Neuronal stem cell (in vitro differentiated cells): ENCODE data around the gene SBNO2.

Experiments
- DNase-seq: peaks from one replicate; pipeline ENCODE4 v3.0.0-alpha.2; 2013; ENCODE audit warnings: low spot score
- H2AFZ ChIP-seq: one replicate; pipeline ENCODE4 v1.6.1; 2013; ENCODE audit warnings: mild to moderate bottlenecking, low read length, inconsistent platforms
- H2AK5ac ChIP-seq: 2 replicates; pipeline ENCODE4 v1.6.1; 2013; ENCODE audit warnings: low read depth, mild to moderate bottlenecking, inconsistent platforms, low read length, moderate library complexity, mixed read lengths
- H2BK120ac ChIP-seq: 2 replicates; pipeline ENCODE4 v1.6.1; 2013; ENCODE audit warnings: low read depth, mild to moderate bottlenecking, inconsistent platforms, low read length, moderate library complexity, mixed read lengths
- H2BK12ac ChIP-seq: one replicate; pipeline ENCODE4 v1.6.1; 2013; ENCODE audit warnings: low read length, inconsistent platforms
- H2BK15ac ChIP-seq: 2 replicates; pipeline ENCODE4 v1.6.1; 2013; ENCODE audit warnings: mild to moderate bottlenecking, low read length, inconsistent platforms, mixed read lengths
- H2BK5ac ChIP-seq: one replicate; pipeline ENCODE4 v1.6.1; 2013; ENCODE audit warnings: inconsistent platforms, mild to moderate bottlenecking, low read length, moderate library complexity
- H3K14ac ChIP-seq: one replicate; pipeline ENCODE4 v1.6.1; 2013; ENCODE audit warnings: low read length, inconsistent platforms
- H3K18ac ChIP-seq: 2 replicates; pipeline ENCODE4 v1.6.1; 2013; ENCODE audit warnings: low read length, inconsistent platforms
- H3K23ac ChIP-seq: 2 replicates; pipeline ENCODE4 v1.6.1; 2013; ENCODE audit warnings: low read depth, mild to moderate bottlenecking, mixed read lengths, low read length, inconsistent platforms; ENCODE audit not compliant: poor library complexity
- H3K27ac ChIP-seq: replicated peaks from 3 replicates; pipeline ENCODE4 v1.5.1; 2013; ENCODE audit warnings: low read length, inconsistent platforms
- H3K27me3 ChIP-seq, 3 experiments: 2 replicates each; pipeline ENCODE4 v1.6.1; 2013; ENCODE audit warnings: low read length in 3 of 3, mild to moderate bottlenecking in 2 of 3, inconsistent platforms in 1 of 3, low read depth in 1 of 3, mixed read lengths in 1 of 3, moderate library complexity in 1 of 3; ENCODE audit not compliant: control insufficient read depth in 3 of 3, insufficient read depth in 3 of 3
- H3K36me3 ChIP-seq, 2 donors: replicated peaks in 1 of 2; 2 replicates each; pipeline ENCODE4 v1.6.1; 2013; ENCODE audit warnings: low read length in 2 of 2; ENCODE audit not compliant: control insufficient read depth in 2 of 2, insufficient read depth in 2 of 2
- H3K4ac ChIP-seq: 2 replicates; pipeline ENCODE4 v1.6.1; 2013; ENCODE audit warnings: inconsistent platforms, mild to moderate bottlenecking, low read length, moderate library complexity
- H3K4me1 ChIP-seq, 2 donors: 1 replicate in 1 of 2; 2 replicates in 1 of 2; pipeline ENCODE4 v1.6.1; 2013; ENCODE audit warnings: low read length in 2 of 2, low read depth in 1 of 2; ENCODE audit not compliant: control insufficient read depth in 2 of 2, insufficient read depth in 1 of 2
- H3K4me2 ChIP-seq: one replicate; pipeline ENCODE4 v1.6.1; 2013; ENCODE audit warnings: mild to moderate bottlenecking, low read length, inconsistent platforms; ENCODE audit not compliant: insufficient read depth, poor library complexity, severe bottlenecking
- H3K4me3 ChIP-seq, 2 donors: 2 replicates each; pipeline ENCODE4 v1.5.1; 2013; ENCODE audit warnings: low read length in 2 of 2, mild to moderate bottlenecking in 2 of 2, inconsistent platforms in 1 of 2, moderate library complexity in 1 of 2
- H3K79me1 ChIP-seq: one replicate; pipeline ENCODE4 v1.6.1; 2013; ENCODE audit warnings: low read depth, mild to moderate bottlenecking, inconsistent platforms, low read length, moderate library complexity
- H3K9ac ChIP-seq: one replicate; pipeline ENCODE4 v1.6.1; 2013; ENCODE audit warnings: mild to moderate bottlenecking, low read depth, low read length, inconsistent platforms; ENCODE audit not compliant: poor library complexity
- H3K9me3 ChIP-seq, 2 donors: replicated peaks in 1 of 2; 2 replicates each; pipeline versions ENCODE3 to v1.6.1; 2013; ENCODE audit warnings: low read length in 2 of 2, mild to moderate bottlenecking in 2 of 2, inconsistent platforms in 1 of 2, low read depth in 1 of 2, mixed read lengths in 1 of 2, moderate library complexity in 1 of 2; ENCODE audit not compliant: control insufficient read depth in 2 of 2, insufficient read depth in 1 of 2
- H4K8ac ChIP-seq: one replicate; pipeline ENCODE4 v1.6.1; 2013; ENCODE audit warnings: low read depth, mild to moderate bottlenecking, inconsistent platforms, low read length, moderate library complexity
- H4K91ac ChIP-seq: one replicate; pipeline ENCODE4 v1.6.1; 2013; ENCODE audit warnings: low read length, low read depth, mild to moderate bottlenecking, inconsistent platforms; ENCODE audit not compliant: poor library complexity
- WGBS, 2 donors: extraction: QIAGEN DNeasy Blood & Tissue Kit; methylation state at CpG; one replicate each; pipeline ENCODE4 v1.1.7; 2013; ENCODE audit warnings: missing lambda C conversion rate in 2 of 2, mixed read lengths in 1 of 2; ENCODE audit not compliant: insufficient read length in 2 of 2, insufficient replicate concordance in 1 of 2; ENCODE audit errors: extremely low coverage in 2 of 2; 5-methylcytosine and 5-hydroxymethylcytosine counted together

SBNO2 gene

DNA sequence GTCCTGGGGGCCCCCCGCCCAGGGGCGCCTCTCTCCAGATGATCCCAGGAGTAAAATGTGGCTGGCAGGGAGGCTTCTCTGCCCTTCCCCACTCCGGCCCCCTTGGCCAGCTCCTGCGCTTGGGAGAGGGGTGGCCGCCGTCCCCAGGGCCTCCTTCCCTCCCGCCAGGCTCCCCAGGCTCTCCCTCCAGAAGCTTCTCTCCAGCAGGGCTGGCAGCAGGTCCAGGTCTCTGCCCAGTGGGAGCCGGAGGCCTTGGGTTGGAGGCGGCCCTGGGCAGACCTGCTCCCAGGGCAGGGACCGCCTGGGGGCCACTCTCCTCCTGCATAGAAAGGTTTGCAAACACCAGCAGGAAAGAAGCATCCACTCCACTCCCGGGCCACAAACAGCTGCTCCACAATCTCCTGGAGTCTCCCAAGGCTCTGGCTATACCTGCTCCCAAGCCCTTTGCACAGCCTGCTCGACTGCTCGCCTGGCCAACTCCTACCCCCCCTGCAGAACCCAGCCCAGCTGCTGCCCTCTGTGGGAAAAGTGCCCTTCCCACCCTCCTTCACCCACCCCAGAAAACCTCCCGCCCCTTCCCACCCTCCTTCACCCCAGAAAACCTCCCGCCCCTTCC is 26.0 kb downstream of the SBNO2 start:
- no peaks in the 10 kb centered on the region for H3K27me3 ChIP-seq
- no peak overlapping the region for H4K91ac ChIP-seq
- no peak overlapping the region for H2AFZ ChIP-seq
- H2AK5ac ChIP-seq = peak overlapping the region; percentile 97
- WGBS, 2 donors = no CpG with 5 or more reads among the region's 15 CpGs
- peak overlapping the region; percentile 92 for H2BK15ac ChIP-seq
- H3K23ac ChIP-seq = no peak overlapping the region
- no peak overlapping the region for H2BK120ac ChIP-seq
- no peak overlapping the region for H3K4me3 ChIP-seq
- no peak overlapping the region for H3K4me2 ChIP-seq
- peaks cover 0 to under 1% of the 10 kb centered on the region in 2 donors for H3K9me3 ChIP-seq
- H3K79me1 ChIP-seq = peaks cover 11% of the 10 kb centered on the region
- peaks cover 8 to 21% of the 10 kb centered on the region in 2 donors for H3K36me3 ChIP-seq
- peaks cover 3 to 7% of the 10 kb centered on the region in 2 donors for H3K4me1 ChIP-seq
- H2BK5ac ChIP-seq = peak overlapping the region; percentile 82
- H3K9ac ChIP-seq = no peak overlapping the region
- no peak overlapping the region for H3K14ac ChIP-seq
- DNase-seq = no peak
- H3K27ac ChIP-seq = no peak overlapping the region
- H4K8ac ChIP-seq = no peak overlapping the region
- peak overlapping the region; percentile 2 for H3K18ac ChIP-seq
- no peak overlapping the region for H2BK12ac ChIP-seq
- no peak overlapping the region for H3K4ac ChIP-seq

DNA sequence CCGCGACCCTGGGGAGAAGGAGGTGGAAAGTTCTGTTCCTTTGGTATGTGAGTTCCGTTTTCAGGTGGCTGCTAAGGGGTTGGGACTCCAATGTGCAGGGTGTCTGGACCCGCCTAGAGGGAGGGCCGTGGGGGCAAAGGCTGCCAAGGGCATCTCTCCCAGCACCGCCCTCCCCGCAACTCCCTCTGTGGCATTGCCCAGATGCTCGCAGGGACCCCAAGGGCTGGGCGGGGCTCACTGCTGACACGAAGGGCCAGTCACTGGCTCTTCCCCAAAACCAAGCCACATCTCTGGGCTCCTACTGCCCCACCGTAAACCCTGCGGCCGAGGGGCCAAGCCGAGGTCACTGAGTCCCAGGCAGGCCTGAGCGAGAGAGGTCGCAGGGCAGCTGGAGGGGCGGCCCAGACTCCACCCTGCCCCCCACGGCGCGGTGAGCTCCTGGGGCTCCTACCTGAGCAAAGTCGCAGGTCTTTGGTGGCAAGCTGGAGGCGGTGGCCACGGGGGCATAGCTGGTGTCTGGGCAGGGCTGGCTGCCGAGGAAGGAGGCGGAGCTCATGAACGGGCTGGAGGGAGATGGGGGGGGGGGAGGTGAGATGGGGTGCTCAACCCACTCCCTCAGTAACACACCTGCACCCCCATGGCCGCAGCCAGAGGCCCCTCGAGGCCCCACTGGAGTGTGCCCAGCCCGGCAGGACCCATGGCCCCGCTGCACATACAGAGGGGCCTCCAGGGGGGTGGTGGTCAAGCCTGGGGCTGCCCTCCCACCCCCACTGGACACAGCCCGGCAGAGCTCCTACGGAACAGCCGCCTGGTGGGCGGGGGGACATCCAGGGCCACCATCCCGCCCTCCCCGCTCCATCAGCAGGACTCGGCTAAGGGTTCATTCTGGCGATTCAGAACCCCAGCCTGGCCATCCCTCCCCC is 26.9 kb downstream of the SBNO2 start:
- peaks cover 0 to 2% of the 10 kb centered on the region in 2 donors for H3K9me3 ChIP-seq
- peak overlapping the region; percentile 43 for H4K8ac ChIP-seq
- H3K4me1 ChIP-seq = peaks cover 3 to 7% of the 10 kb centered on the region in 2 donors
- no peak overlapping the region for H2BK120ac ChIP-seq
- peak overlapping the region; percentile 87 for H3K18ac ChIP-seq
- no peak overlapping the region for H3K4me3 ChIP-seq
- H3K4me2 ChIP-seq = no peak overlapping the region
- peaks cover 11% of the 10 kb centered on the region for H3K79me1 ChIP-seq
- H3K9ac ChIP-seq = no peak overlapping the region
- no peak overlapping the region for H2AFZ ChIP-seq
- H4K91ac ChIP-seq = no peak overlapping the region
- H3K23ac ChIP-seq = no peak overlapping the region
- peak overlapping the region; percentile 97 for H2AK5ac ChIP-seq
- H2BK12ac ChIP-seq = no peak overlapping the region
- no peak overlapping the region for H3K4ac ChIP-seq
- H3K36me3 ChIP-seq = peaks cover 11 to 19% of the 10 kb centered on the region in 2 donors
- no peak for DNase-seq
- no peak overlapping the region for H3K14ac ChIP-seq
- peak overlapping the region; percentile 92 for H2BK15ac ChIP-seq
- H2BK5ac ChIP-seq = peak overlapping the region; percentile 82
- no peaks in the 10 kb centered on the region for H3K27me3 ChIP-seq
- H3K27ac ChIP-seq = no peak overlapping the region
- whole genome bisulfite sequencing, 2 donors = no CpG with 5 or more reads among the region's 38 CpGs

DNA sequence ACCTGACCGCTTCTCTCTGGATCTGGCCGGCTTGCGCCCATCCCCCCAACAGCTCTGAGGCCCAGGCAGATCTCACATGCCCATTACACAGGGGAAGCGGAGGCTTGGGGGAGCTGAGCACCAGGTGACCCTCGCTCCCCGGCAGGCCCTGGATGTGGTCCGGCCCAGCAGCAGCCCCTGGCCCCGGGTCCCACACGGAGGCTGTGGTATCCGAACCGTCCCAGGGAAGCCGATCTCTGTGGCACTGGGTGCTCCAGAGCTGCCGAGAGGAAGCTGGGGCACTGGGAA is 27.7 kb downstream of the SBNO2 start:
- Histone ChIP-seq H4K91ac (no peak overlapping the region), H2BK12ac (no peak overlapping the region), H3K9me3 (peaks cover 2% of the 10 kb centered on the region in 2 donors), H2BK120ac (no peak overlapping the region), H2BK15ac (peak overlapping the region; percentile 37), H2AFZ (no peak overlapping the region), H3K4me2 (no peak overlapping the region), H3K4me1 (peaks cover 3 to 7% of the 10 kb centered on the region in 2 donors), H3K9ac (peak overlapping the region; percentile 21), H3K18ac (no peak overlapping the region), H3K14ac (no peak overlapping the region), H4K8ac (no peak overlapping the region), H2AK5ac (peak overlapping the region; percentile 6), H3K4me3 (no peak overlapping the region), H3K79me1 (peaks cover 15% of the 10 kb centered on the region), H2BK5ac (peak overlapping the region; percentile 35), H3K23ac (no peak overlapping the region), H3K27ac (no peak overlapping the region), H3K4ac (no peak overlapping the region), H3K36me3 (peaks cover 14 to 19% of the 10 kb centered on the region in 2 donors), H3K27me3 (no peaks in the 10 kb centered on the region)
- no CpG with 5 or more reads among the region's 13 CpGs for WGBS, 2 donors
- no peak for DNase-seq
